GM12892 (cell line): ENCODE data around the gene OGFRL1.

Experiments used
- POLR2A ChIP-seq: IDR thresholded peaks from 2 replicates; pipeline ENCODE4 v1.6.1; 2011; ENCODE audit warnings: low read depth, low read length, control low read depth
- POLR2AphosphoS5 ChIP-seq: IDR thresholded peaks from 2 replicates; pipeline ENCODE4 v1.6.1; 2011; ENCODE audit warnings: low read depth, low read length, control low read depth

- TF ChIP-seq POLR2A = no peak
- TF ChIP-seq POLR2AphosphoS5 = no peak
Measured at GRCh38 chr6:71284785-71285184, 3.8 kb upstream of the OGFRL1 start.
